Stimulated activated CD8-positive, alpha-beta memory T cell treated with anti-CD3 and anti-CD28 coated beads, Interleukin-15, amount 100 ng/mL, for 4 hours (primary cell): ENCODE data around the gene NBEAL2.

Source experiments
- DNase-seq, 2 donors: peaks; one replicate each; pipeline ENCODE4 v3.0.0-alpha.2; 2020; ENCODE audit warnings: low read depth in 2 of 2

The NBEAL2 gene

GRCh38 chr3:46999516-47000197 lies 20.2 kb downstream of the NBEAL2 start:
- DNase-seq, result no peak

- no peak for DNase-seq
These were observed 20.8 kb downstream of the NBEAL2 start for GRCh38 chr3:47000198-47000815.

GRCh38 chr3:47000922-47001730 lies 21.7 kb downstream of the NBEAL2 start:
- no peak for DNase-seq

GRCh38 chr3:47001731-47002170 lies 22.3 kb downstream of the NBEAL2 start:
- no peak for DNase-seq

GRCh38 chr3:47002171-47003055 lies 22.9 kb downstream of the NBEAL2 start:
- DNase-seq, result no peak

- no peak for DNase-seq
These were observed 23.6 kb downstream of the NBEAL2 start for GRCh38 chr3:47003056-47003410.

- no peak for DNase-seq
These were observed 24.2 kb downstream of the NBEAL2 start for GRCh38 chr3:47003461-47004368.

GRCh38 chr3:47004369-47005211 lies 25.1 kb downstream of the NBEAL2 start:
- no peak for DNase-seq

- DNase-seq, result no peak
These were observed 26.0 kb downstream of the NBEAL2 start for GRCh38 chr3:47005212-47006144.

- DNase-seq, result no peak
These were observed 26.7 kb downstream of the NBEAL2 start for GRCh38 chr3:47006145-47006651.

- DNase-seq, result no peak
These were observed 27.5 kb downstream of the NBEAL2 start for GRCh38 chr3:47007001-47007400.

- no peak for DNase-seq
These were observed 28.2 kb downstream of the NBEAL2 start for GRCh38 chr3:47007482-47008233.

GRCh38 chr3:47008234-47008796 lies 28.8 kb downstream of the NBEAL2 start:
- no peak for DNase-seq

GRCh38 chr3:47008851-47009224 lies 29.4 kb downstream of the NBEAL2 start:
- DNase-seq, result no peak

GRCh38 chr3:47009225-47010110 lies 30.0 kb downstream of the NBEAL2 start:
- DNase-seq, result peak; percentile 48 to 57

GRCh38 chr3:47010111-47010712 lies 30.7 kb downstream of the NBEAL2 start:
- DNase-seq, result no peak
